SKM-1 (cell line): ENCODE measurements around the gene FOXB1.

ENCODE experiments used
- DNase-seq: peaks from one replicate; lab custom pipeline; 2025; ENCODE audit not compliant: unreplicated experiment; lab: John Stamatoyannopoulos, UW

Gene FOXB1

GRCh38 chr15:60017538-60018520 is 13.7 kb downstream of the FOXB1 start:
- DNase-seq: no peak

- no peak for DNase-seq
These were observed 16.6 kb downstream of the FOXB1 start for GRCh38 chr15:60020736-60021135.

GRCh38 chr15:60021589-60022378 is 17.7 kb downstream of the FOXB1 start:
- no peak for DNase-seq

- no peak for DNase-seq
These were observed 18.2 kb downstream of the FOXB1 start for GRCh38 chr15:60022379-60022741.

- no peak for DNase-seq
These were observed 22.4 kb downstream of the FOXB1 start for GRCh38 chr15:60026555-60026954.

- no peak for DNase-seq
These were observed 31.2 kb downstream of the FOXB1 start for GRCh38 chr15:60035344-60035743.

- DNase-seq: no peak
These were observed 35.2 kb downstream of the FOXB1 start for GRCh38 chr15:60039316-60039715.

- DNase-seq: no peak
These were observed 39.8 kb downstream of the FOXB1 start for GRCh38 chr15:60043744-60044435.

- DNase-seq: no peak
These were observed 40.6 kb downstream of the FOXB1 start for GRCh38 chr15:60044636-60045270.

GRCh38 chr15:60047701-60048100 is 43.6 kb downstream of the FOXB1 start:
- no peak for DNase-seq

- DNase-seq: no peak
These were observed 45.8 kb downstream of the FOXB1 start for GRCh38 chr15:60049948-60050347.

GRCh38 chr15:60052796-60053195 is 48.7 kb downstream of the FOXB1 start:
- no peak for DNase-seq

GRCh38 chr15:60054472-60054871 is 50.4 kb downstream of the FOXB1 start:
- no peak for DNase-seq
